GM19043 (cell line): ENCODE measurements around the gene HCRTR1.
A peak's percentile ranks its signal among the peaks of the same experiment; 100 is the strongest.

Experiments used
- ATAC-seq: cut with Tn5 transposase; IDR thresholded peaks from one replicate; pipeline ENCODE4 v1.9.1; 2021; ENCODE audit warnings: low read depth; ENCODE audit not compliant: unreplicated experiment

HCRTR1 gene

GRCh38 chr1:31595836-31596736 is 21.4 kb upstream of the HCRTR1 start:
- no peak for ATAC-seq

GRCh38 chr1:31596737-31597097 is 20.8 kb upstream of the HCRTR1 start:
- no peak for ATAC-seq

- ATAC-seq, result no peak
Observed at GRCh38 chr1:31598980-31599379, 18.5 kb upstream of the HCRTR1 start.

GRCh38 chr1:31600641-31601040 is 16.8 kb upstream of the HCRTR1 start:
- no peak for ATAC-seq

GRCh38 chr1:31602081-31602480 is 15.4 kb upstream of the HCRTR1 start:
- no peak for ATAC-seq

- ATAC-seq, result peak; percentile 95
Observed at GRCh38 chr1:31605908-31606427, 11.5 kb upstream of the HCRTR1 start.

GRCh38 chr1:31607360-31607759 is 10.1 kb upstream of the HCRTR1 start:
- ATAC-seq, result no peak

GRCh38 chr1:31609514-31610118 is 7.9 kb upstream of the HCRTR1 start:
- ATAC-seq, result no peak

GRCh38 chr1:31614414-31615005 is 3.0 kb upstream of the HCRTR1 start:
- ATAC-seq, result no peak

- no peak for ATAC-seq
Observed at GRCh38 chr1:31615414-31615813, 2.1 kb upstream of the HCRTR1 start.

- ATAC-seq, result no peak
Observed at GRCh38 chr1:31615939-31616338, 1.6 kb upstream of the HCRTR1 start.

- ATAC-seq, result no peak
Observed at GRCh38 chr1:31617916-31618746, 642 bp downstream of the HCRTR1 start.

- ATAC-seq, result no peak
Observed at GRCh38 chr1:31618916-31619846, 1.7 kb downstream of the HCRTR1 start.

GRCh38 chr1:31620631-31621497 is 3.4 kb downstream of the HCRTR1 start:
- no peak for ATAC-seq

- ATAC-seq, result no peak
Observed at GRCh38 chr1:31621498-31621820, 4.0 kb downstream of the HCRTR1 start.

GRCh38 chr1:31621847-31622730 is 4.6 kb downstream of the HCRTR1 start:
- no peak for ATAC-seq

- ATAC-seq, result no peak
Observed at GRCh38 chr1:31623365-31623764, 5.9 kb downstream of the HCRTR1 start.

GRCh38 chr1:31624309-31624708 is 6.8 kb downstream of the HCRTR1 start:
- ATAC-seq, result no peak
